Germinal center (tissue), 1 donor: ENCODE measurements around the gene PEX14.

Source experiments
- DNase-seq: peaks from one replicate; pipeline ENCODE4 v3.0.0; 2012; ENCODE audit warnings: mixed read lengths, low spot score

The PEX14 gene

GRCh38 chr1:10650556-10651388 lies 176.0 kb downstream of the PEX14 start:
- DNase-seq, result no peak

GRCh38 chr1:10651389-10651766 lies 176.6 kb downstream of the PEX14 start:
- no peak for DNase-seq

- no peak for DNase-seq
Measured at GRCh38 chr1:10651793-10652192, 177.0 kb downstream of the PEX14 start.

DNA sequence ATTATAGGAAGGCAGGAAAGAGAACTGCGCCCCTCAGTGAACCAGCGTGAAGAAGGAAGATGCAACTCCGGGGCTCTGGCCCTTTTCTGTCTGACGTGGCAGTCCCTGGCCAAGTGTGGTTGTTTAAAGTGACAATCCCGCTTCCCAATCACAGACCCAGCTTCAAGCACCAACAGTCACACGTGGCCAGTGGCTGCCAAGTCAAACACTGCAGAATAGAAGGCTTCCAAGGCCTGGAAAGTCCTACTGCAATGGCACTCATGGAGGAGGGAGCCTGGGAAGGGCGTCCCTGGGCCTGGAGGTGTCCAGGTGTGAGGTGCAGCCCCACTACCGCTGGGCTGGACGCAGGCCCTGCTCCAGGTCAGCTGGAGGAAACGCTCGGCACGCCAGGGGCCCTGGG lies 177.9 kb downstream of the PEX14 start:
- no peak for DNase-seq

GRCh38 chr1:10653370-10654125 lies 178.8 kb downstream of the PEX14 start:
- DNase-seq, result no peak

DNA sequence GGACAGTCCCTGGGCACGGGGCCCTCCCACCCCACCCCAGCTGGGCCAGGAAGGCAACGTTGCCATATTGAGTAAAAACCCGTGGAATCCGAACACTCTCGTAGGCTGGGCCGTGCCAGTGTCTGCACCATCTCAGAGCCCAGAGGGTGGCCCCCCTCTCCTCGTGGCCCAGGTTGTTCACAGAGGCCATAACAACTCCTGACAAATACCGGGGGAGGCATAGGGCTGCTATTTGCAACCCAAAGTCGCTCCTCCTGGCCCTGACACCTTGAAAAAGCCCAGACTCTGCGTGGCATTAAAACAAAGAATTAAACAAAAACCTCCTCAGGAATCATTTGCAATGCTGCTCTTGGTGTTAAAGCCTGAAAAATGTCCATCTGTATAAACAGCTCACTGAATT lies 180.3 kb downstream of the PEX14 start:
- DNase-seq, result no peak

GRCh38 chr1:10656431-10656830 lies 181.7 kb downstream of the PEX14 start:
- DNase-seq, result no peak

- DNase-seq, result no peak
Measured at GRCh38 chr1:10657088-10657847, 182.5 kb downstream of the PEX14 start.

DNA sequence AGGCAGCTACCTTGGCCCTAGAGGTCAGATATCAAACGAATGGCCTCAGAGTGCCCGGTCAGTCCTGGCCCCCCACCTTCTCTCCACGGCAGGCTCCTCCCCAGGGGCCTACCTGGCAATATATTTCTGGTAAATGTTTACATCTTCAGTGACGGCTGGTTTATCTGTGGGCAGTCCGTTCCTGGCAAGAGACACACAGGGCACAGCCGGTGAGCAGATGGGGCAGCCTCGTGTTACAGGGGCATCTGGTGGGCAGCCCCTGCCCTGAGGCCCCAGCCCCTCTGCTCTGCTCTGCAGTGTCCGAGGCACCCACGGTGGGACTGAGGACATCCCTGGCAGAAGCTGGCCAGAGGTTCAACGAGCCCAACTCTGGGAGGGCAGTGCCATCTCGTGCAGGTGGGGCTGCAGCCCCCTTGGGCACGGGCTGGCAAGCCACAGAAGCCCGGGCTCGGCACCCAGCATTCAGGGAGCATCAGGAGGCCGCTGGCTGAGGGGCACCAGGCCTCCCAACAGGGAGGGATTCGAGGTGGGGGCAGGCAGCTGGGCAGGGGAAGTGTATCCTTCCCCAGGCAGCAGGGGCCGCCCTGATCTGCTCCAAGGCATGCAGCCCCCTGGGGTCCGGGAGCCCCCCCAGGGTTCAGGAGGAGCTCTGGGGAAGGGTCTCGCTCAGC lies 183.8 kb downstream of the PEX14 start:
- no peak for DNase-seq

- DNase-seq, result no peak
Measured at GRCh38 chr1:10659218-10659617, 184.5 kb downstream of the PEX14 start.

GRCh38 chr1:10659646-10660540 lies 185.1 kb downstream of the PEX14 start:
- DNase-seq, result no peak

DNA sequence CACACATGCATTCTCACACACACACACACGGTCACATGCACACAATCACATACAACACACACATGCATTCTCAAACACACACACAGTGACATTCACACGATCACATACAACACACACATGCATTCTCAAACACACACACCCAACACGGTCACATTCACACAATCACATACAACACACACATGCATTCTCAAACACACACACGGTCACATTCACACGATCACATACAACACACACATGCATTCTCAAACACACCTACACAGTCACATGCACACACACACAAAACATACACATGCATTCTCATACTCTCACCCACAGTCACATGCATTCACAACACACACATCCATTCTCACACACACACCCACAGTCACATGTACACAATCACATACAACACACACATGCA lies 186.7 kb downstream of the PEX14 start:
- DNase-seq, result no peak

DNA sequence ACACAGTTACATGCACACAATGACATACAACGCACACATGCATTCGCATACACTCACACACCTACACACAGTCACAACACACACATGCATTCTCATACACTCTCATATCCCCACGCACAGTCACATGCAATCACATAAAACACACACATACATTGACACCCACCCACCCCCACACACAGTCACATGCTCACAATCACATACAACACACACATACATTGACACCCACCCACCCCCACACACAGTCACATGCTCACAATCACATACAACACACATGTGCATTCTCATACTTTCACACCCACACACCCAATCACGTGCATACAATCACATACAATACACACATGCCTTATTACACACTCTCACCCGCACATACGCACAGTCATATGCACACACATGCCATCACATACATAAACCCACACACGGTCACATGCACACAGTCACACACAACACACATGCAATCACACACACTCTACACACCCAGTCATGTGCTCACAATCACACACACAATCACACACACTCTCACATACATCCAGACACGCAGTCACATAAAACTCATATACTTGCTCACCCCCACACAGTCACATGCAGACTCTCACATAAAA lies 187.4 kb downstream of the PEX14 start:
- DNase-seq, result no peak

DNA sequence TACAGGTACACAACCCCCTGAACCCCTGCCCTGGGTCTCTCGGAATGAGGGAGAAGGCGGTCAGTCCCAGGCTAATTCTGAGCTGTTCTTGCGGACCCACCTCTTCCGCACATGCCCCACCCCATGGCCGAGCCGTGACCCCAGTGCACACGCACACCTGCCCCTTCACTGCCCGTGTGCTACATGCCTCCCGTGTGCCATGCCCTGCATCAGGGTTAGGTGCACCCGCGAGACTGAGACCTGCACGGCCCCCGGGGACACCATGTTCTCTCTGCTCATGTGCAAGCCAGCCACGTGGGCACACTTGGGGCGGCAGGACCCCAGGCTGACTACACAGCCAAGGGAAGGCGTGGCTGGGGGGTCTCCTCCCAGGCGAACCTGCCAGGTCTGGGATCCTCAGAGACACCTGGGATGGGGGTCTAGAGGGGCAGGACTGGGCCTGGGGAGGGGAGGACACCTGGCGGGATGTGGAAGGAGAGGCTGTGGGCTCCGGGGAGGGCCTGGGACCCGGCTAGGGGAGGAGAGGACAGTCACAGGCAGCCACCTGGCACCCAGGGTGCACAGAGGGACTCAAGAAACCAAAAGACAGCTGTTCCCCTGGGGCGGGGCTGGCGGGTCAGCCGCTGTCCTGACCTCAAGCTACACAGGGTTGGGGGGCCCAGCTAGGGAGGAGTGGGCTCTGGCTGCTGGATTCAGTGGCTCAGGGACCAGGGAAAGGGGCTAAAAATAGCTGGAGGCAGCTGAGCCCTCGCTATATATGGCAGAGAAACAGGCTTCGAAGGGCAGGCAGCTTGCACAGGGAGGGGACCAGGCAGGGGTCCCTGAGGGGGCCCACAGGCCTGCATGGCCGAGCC lies 188.3 kb downstream of the PEX14 start:
- DNase-seq, result no peak

- DNase-seq, result no peak
Measured at GRCh38 chr1:10663678-10664035, 188.9 kb downstream of the PEX14 start.

DNA sequence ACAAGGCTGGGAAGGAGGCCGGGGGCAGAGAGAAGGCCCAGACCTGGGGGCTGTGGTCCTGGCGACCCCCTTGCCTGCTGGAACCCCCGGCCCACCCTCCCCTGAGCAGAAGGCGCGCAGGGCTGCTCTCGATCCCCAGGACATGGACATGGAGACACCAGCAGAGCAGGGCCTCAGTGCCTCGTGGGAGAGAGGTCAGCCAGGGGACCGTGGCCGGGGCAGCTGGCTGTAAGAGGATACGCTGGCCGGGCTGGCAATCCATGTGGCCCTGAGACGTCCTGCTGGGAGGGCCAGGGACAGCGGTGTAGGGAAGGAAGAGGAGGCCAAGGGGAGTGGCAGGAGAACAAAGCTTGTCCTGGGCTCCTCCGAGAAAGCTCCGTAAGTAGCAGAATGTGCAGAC lies 189.5 kb downstream of the PEX14 start:
- DNase-seq, result no peak

DNA sequence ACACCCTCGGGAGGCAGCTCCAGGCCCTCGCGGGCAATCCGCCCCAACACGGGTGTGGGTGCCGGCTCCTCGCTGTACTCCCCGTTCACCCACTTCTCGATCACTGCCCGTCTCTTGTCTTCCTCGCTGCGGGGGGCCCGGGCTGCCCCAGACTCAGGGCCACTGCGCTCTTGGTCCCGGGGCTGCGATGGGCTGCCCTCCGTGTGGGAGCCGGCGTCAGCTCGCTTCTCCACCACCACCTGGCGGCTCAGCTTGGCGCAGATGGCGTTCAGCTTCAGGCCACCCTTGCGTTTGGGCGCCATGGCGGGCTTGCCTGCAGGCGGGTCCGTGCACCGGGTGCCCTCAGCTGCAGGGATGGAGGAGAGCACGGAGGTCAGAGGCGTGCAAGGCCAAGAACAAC lies 190.5 kb downstream of the PEX14 start:
- no peak for DNase-seq

GRCh38 chr1:10665930-10666850 lies 191.4 kb downstream of the PEX14 start:
- DNase-seq, result no peak
